ENCODE data around the gene FRMD3. TPM values are rescaled to one million over a fixed set of nuclear protein-coding genes. Genes with fewer than 3 reads are reported as not detected.
A peak's percentile ranks its signal among the peaks of the same experiment; 100 is the strongest.

Gene FRMD3
- total and polyA plus RNA-seq, 4 donors = 1.8 to 7.4 (median 6.0) TPM

GRCh38 chr9:83563360-83563759 is 25.2 kb upstream of the FRMD3 start:
- H3K36me3 ChIP-seq (ENCODE audit: control insufficient read depth in 1 of 2, insufficient read depth in 2 of 2, low read length in 1 of 2) = no peaks in the 10 kb centered on the region
- no peak overlapping the region for H3K27ac ChIP-seq (ENCODE audit: low read depth in 1 of 2, low read length in 2 of 2)
- H3K9me3 ChIP-seq (ENCODE audit: control insufficient read depth, low read length) = no peaks in the 10 kb centered on the region
- DNase-seq (no peak), ATAC-seq (ENCODE audit: low FRiP score) (no peak)
- no peak overlapping the region for H3K4me3 ChIP-seq (ENCODE audit: low read length in 2 of 2)
- intact Hi-C loops (cut with DNase I) = no loop called here
- H3K27me3 ChIP-seq (ENCODE audit: control insufficient read depth in 1 of 2, insufficient read depth in 2 of 2, low read length in 1 of 2) = no peaks in the 10 kb centered on the region
- H3K4me1 ChIP-seq (ENCODE audit: control insufficient read depth in 1 of 2, insufficient read depth in 2 of 2, low read length in 2 of 2) = no peaks in the 10 kb centered on the region
- 70 to 87% methylated on average over 2 of the region's 2 CpGs for WGBS, 2 donors

- H3K4me3 ChIP-seq (ENCODE audit: low read length in 2 of 2) = no peak overlapping the region
- WGBS, 2 donors = 61 to 73% methylated on average over 7 of the region's 7 CpGs
- no peaks in the 10 kb centered on the region for H3K4me1 ChIP-seq (ENCODE audit: control insufficient read depth in 1 of 2, insufficient read depth in 2 of 2, low read length in 2 of 2)
- ATAC-seq (ENCODE audit: low FRiP score) (no peak), DNase-seq (no peak)
- no peaks in the 10 kb centered on the region for H3K36me3 ChIP-seq (ENCODE audit: control insufficient read depth in 1 of 2, insufficient read depth in 2 of 2, low read length in 1 of 2)
- H3K27me3 ChIP-seq (ENCODE audit: control insufficient read depth in 1 of 2, insufficient read depth in 2 of 2, low read length in 1 of 2) = no peaks in the 10 kb centered on the region
- H3K9me3 ChIP-seq (ENCODE audit: control insufficient read depth, low read length) = no peaks in the 10 kb centered on the region
- intact Hi-C loops (cut with DNase I) = no loop called here
- no peak overlapping the region for H3K27ac ChIP-seq (ENCODE audit: low read depth in 1 of 2, low read length in 2 of 2)
Observed at GRCh38 chr9:83560169-83560826, 22.1 kb upstream of the FRMD3 start.

GRCh38 chr9:83557771-83558170 is 19.6 kb upstream of the FRMD3 start:
- no peak for ATAC-seq (ENCODE audit: low FRiP score)
- no peak for DNase-seq
- Histone ChIP-seq H3K4me1 (ENCODE audit: control insufficient read depth in 1 of 2, insufficient read depth in 2 of 2, low read length in 2 of 2) (no peaks in the 10 kb centered on the region), H3K27ac (ENCODE audit: low read depth in 1 of 2, low read length in 2 of 2) (no peak overlapping the region), H3K4me3 (ENCODE audit: low read length in 2 of 2) (no peak overlapping the region), H3K9me3 (ENCODE audit: control insufficient read depth, low read length) (peaks cover 1% of the 10 kb centered on the region), H3K36me3 (ENCODE audit: control insufficient read depth in 1 of 2, insufficient read depth in 2 of 2, low read length in 1 of 2) (no peaks in the 10 kb centered on the region), H3K27me3 (ENCODE audit: control insufficient read depth in 1 of 2, insufficient read depth in 2 of 2, low read length in 1 of 2) (no peaks in the 10 kb centered on the region)
- intact Hi-C loops (cut with DNase I) = no loop called here

GRCh38 chr9:83557317-83557716 is 19.1 kb upstream of the FRMD3 start:
- 93% methylated on average over 1 of the region's 1 CpG for WGBS, 2 donors
- H3K4me3 ChIP-seq (ENCODE audit: low read length in 2 of 2) = no peak overlapping the region
- no peak overlapping the region for H3K27ac ChIP-seq (ENCODE audit: low read depth in 1 of 2, low read length in 2 of 2)
- H3K36me3 ChIP-seq (ENCODE audit: control insufficient read depth in 1 of 2, insufficient read depth in 2 of 2, low read length in 1 of 2) = no peaks in the 10 kb centered on the region
- peaks cover 1% of the 10 kb centered on the region for H3K9me3 ChIP-seq (ENCODE audit: control insufficient read depth, low read length)
- H3K27me3 ChIP-seq (ENCODE audit: control insufficient read depth in 1 of 2, insufficient read depth in 2 of 2, low read length in 1 of 2) = no peaks in the 10 kb centered on the region
- intact Hi-C loops (cut with DNase I) = no loop called here
- DNase-seq (no peak), ATAC-seq (ENCODE audit: low FRiP score) (no peak)
- no peaks in the 10 kb centered on the region for H3K4me1 ChIP-seq (ENCODE audit: control insufficient read depth in 1 of 2, insufficient read depth in 2 of 2, low read length in 2 of 2)

- 80 to 83% methylated on average over 3 of the region's 3 CpGs for WGBS, 2 donors
- no peaks in the 10 kb centered on the region for H3K4me1 ChIP-seq (ENCODE audit: control insufficient read depth in 1 of 2, insufficient read depth in 2 of 2, low read length in 2 of 2)
- no peaks in the 10 kb centered on the region for H3K27me3 ChIP-seq (ENCODE audit: control insufficient read depth in 1 of 2, insufficient read depth in 2 of 2, low read length in 1 of 2)
- peak; percentile 54 for ATAC-seq (ENCODE audit: low FRiP score)
- H3K27ac ChIP-seq (ENCODE audit: low read depth in 1 of 2, low read length in 2 of 2) = no peak overlapping the region
- H3K36me3 ChIP-seq (ENCODE audit: control insufficient read depth in 1 of 2, insufficient read depth in 2 of 2, low read length in 1 of 2) = no peaks in the 10 kb centered on the region
- H3K4me3 ChIP-seq (ENCODE audit: low read length in 2 of 2) = no peak overlapping the region
- no peak for DNase-seq
- H3K9me3 ChIP-seq (ENCODE audit: control insufficient read depth, low read length) = peaks cover 1% of the 10 kb centered on the region
- intact Hi-C loops (cut with DNase I) = no loop called here
Observed at GRCh38 chr9:83554278-83554677, 16.1 kb upstream of the FRMD3 start.

GRCh38 chr9:83544002-83544698 is 5.9 kb upstream of the FRMD3 start:
- WGBS, 2 donors = 52 to 55% methylated on average over 5 of the region's 5 CpGs
- H3K9me3 ChIP-seq (ENCODE audit: control insufficient read depth, low read length) = no peaks in the 10 kb centered on the region
- no peak overlapping the region for H3K4me3 ChIP-seq (ENCODE audit: low read length in 2 of 2)
- intact Hi-C loops (cut with DNase I) = loop anchor here (2.0 to 10.0 kb wide), 3 partner anchors 209 to 337 kb away; no protein-coding TSS in a partner anchor
- no peaks in the 10 kb centered on the region for H3K4me1 ChIP-seq (ENCODE audit: control insufficient read depth in 1 of 2, insufficient read depth in 2 of 2, low read length in 2 of 2)
- DNase-seq (no peak), ATAC-seq (ENCODE audit: low FRiP score) (peak; percentile 80)
- no peaks in the 10 kb centered on the region for H3K36me3 ChIP-seq (ENCODE audit: control insufficient read depth in 1 of 2, insufficient read depth in 2 of 2, low read length in 1 of 2)
- no peak overlapping the region for H3K27ac ChIP-seq (ENCODE audit: low read depth in 1 of 2, low read length in 2 of 2)
- no peaks in the 10 kb centered on the region for H3K27me3 ChIP-seq (ENCODE audit: control insufficient read depth in 1 of 2, insufficient read depth in 2 of 2, low read length in 1 of 2)

- no peaks in the 10 kb centered on the region for H3K36me3 ChIP-seq (ENCODE audit: control insufficient read depth in 1 of 2, insufficient read depth in 2 of 2, low read length in 1 of 2)
- peak overlapping the region in 1 of 2 donors; percentile 48 for H3K4me3 ChIP-seq (ENCODE audit: low read length in 2 of 2)
- no peak overlapping the region for H3K27ac ChIP-seq (ENCODE audit: low read depth in 1 of 2, low read length in 2 of 2)
- no peaks in the 10 kb centered on the region for H3K4me1 ChIP-seq (ENCODE audit: control insufficient read depth in 1 of 2, insufficient read depth in 2 of 2, low read length in 2 of 2)
- H3K9me3 ChIP-seq (ENCODE audit: control insufficient read depth, low read length) = no peaks in the 10 kb centered on the region
- intact Hi-C loops (cut with DNase I) = loop anchor here in 1 of 2 donors (5.0 kb wide), 1 partner anchor 107 kb away; no protein-coding TSS in a partner anchor
- 37 to 39% methylated on average over 6 of the region's 6 CpGs for WGBS, 2 donors
- H3K27me3 ChIP-seq (ENCODE audit: control insufficient read depth in 1 of 2, insufficient read depth in 2 of 2, low read length in 1 of 2) = no peaks in the 10 kb centered on the region
- DNase-seq (no peak), ATAC-seq (ENCODE audit: low FRiP score) (no peak)
Observed at GRCh38 chr9:83538890-83539238, 663 bp upstream of the FRMD3 start.

- Histone ChIP-seq H3K4me3 (ENCODE audit: low read length in 2 of 2) (peak overlapping the region; percentile 2 to 48), H3K36me3 (ENCODE audit: control insufficient read depth in 1 of 2, insufficient read depth in 2 of 2, low read length in 1 of 2) (no peaks in the 10 kb centered on the region), H3K9me3 (ENCODE audit: control insufficient read depth, low read length) (no peaks in the 10 kb centered on the region), H3K4me1 (ENCODE audit: control insufficient read depth in 1 of 2, insufficient read depth in 2 of 2, low read length in 2 of 2) (no peaks in the 10 kb centered on the region), H3K27ac (ENCODE audit: low read depth in 1 of 2, low read length in 2 of 2) (no peak overlapping the region), H3K27me3 (ENCODE audit: control insufficient read depth in 1 of 2, insufficient read depth in 2 of 2, low read length in 1 of 2) (no peaks in the 10 kb centered on the region)
- intact Hi-C loops (cut with DNase I) = loop anchor here in 1 of 2 donors (5.0 kb wide), 1 partner anchor 105 kb away; no protein-coding TSS in a partner anchor
- 2% methylated on average over 56 to 63 of the region's 63 CpGs for WGBS, 2 donors
- peak; percentile 44 for ATAC-seq (ENCODE audit: low FRiP score)
- DNase-seq = no peak
Observed at GRCh38 chr9:83537331-83538171, 650 bp downstream of the FRMD3 start.
